A673 (cell line): ENCODE measurements around the gene CCDC83. TPM values are rescaled to one million over a fixed set of nuclear protein-coding genes. Genes with fewer than 3 reads are reported as not detected.

Experiments used
- BruUV-seq: library from RNA; stranded (reverse); fragments of 400-500 nt; replicated peaks from 2 replicates; lab custom pipeline; 2021; lab: Mats Ljungman, UMichigan
- CTCF ChIA-PET: fragments of 300-600 bp; sonication (Branson Sonifier 250); formaldehyde crosslinking; loops from one replicate; lab custom pipeline; 2022; ENCODE audit warnings: antibody characterized with exemption; lab: Charles Lee
- POLR2A ChIA-PET: fragments of 300-600 bp; sonication (Branson Sonifier 250); formaldehyde crosslinking; loops from one replicate; lab custom pipeline; 2022; ENCODE audit warnings: antibody characterized with exemption; ENCODE audit not compliant: low non-redundant PET; lab: Charles Lee
- DNase-seq: peaks from one replicate; pipeline ENCODE4 v3.0.0-alpha.2; 2015; ENCODE audit warnings: low spot score
- H3K27ac ChIP-seq: fragments of 200-600 bp; sonication (generic); 2 replicates; pipeline ENCODE4 v1.5.1; 2016; ENCODE audit warnings: mixed run types, low read depth, mild to moderate bottlenecking, mixed read lengths, antibody characterized with exemption, low read length; ENCODE audit not compliant: poor library complexity, severe bottlenecking
- H3K27me3 ChIP-seq: fragments of 200-600 bp; sonication (generic); replicated peaks from 2 replicates; pipeline ENCODE4 v1.6.1; 2017; ENCODE audit warnings: mixed run types, low read depth, mild to moderate bottlenecking, mixed read lengths, antibody characterized with exemption, low read length; ENCODE audit not compliant: insufficient read depth, poor library complexity
- H3K36me3 ChIP-seq: fragments of 200-600 bp; sonication (generic); 2 replicates; pipeline ENCODE4 v1.6.1; 2016; ENCODE audit warnings: mixed run types, mild to moderate bottlenecking, mixed read lengths, antibody characterized with exemption, low read length; ENCODE audit not compliant: insufficient read depth, poor library complexity, severe bottlenecking
- H3K4me1 ChIP-seq: fragments of 200-600 bp; sonication (generic); 2 replicates; pipeline ENCODE4 v1.6.1; 2017; ENCODE audit warnings: mixed run types, mild to moderate bottlenecking, mixed read lengths, antibody characterized with exemption, low read length; ENCODE audit not compliant: insufficient read depth, poor library complexity, severe bottlenecking
- H3K4me3 ChIP-seq: fragments of 200-600 bp; sonication (generic); 2 replicates; pipeline ENCODE4 v1.5.1; 2016; ENCODE audit warnings: low read depth, mixed run types, mild to moderate bottlenecking, mixed read lengths, low read length; ENCODE audit not compliant: poor library complexity, severe bottlenecking
- H3K9me3 ChIP-seq: fragments of 200-600 bp; sonication (generic); 2 replicates; pipeline ENCODE4 v1.6.1; 2016; ENCODE audit warnings: mixed run types, low read depth, mild to moderate bottlenecking, mixed read lengths, antibody characterized with exemption, low read length; ENCODE audit not compliant: poor library complexity, severe bottlenecking
- CTCF ChIP-seq: fragments of 300-800, 200-600 bp; sonication (generic); conservative IDR thresholded peaks from 2 replicates; pipeline ENCODE4 v1.5.1; 2017; ENCODE audit warnings: low read depth, mild to moderate bottlenecking, antibody characterized with exemption, low read length, moderate library complexity, mixed read lengths
- EZH2 ChIP-seq: fragments of 200-600 bp; sonication (generic); IDR thresholded peaks from 2 replicates; pipeline ENCODE4 v1.6.1; 2017; ENCODE audit warnings: borderline replicate concordance, low read depth, mild to moderate bottlenecking, mixed read lengths, antibody characterized with exemption, low read length; ENCODE audit not compliant: poor library complexity, severe bottlenecking
- intact Hi-C: fragments of 100-400 bp; cut with micrococcal nuclease; formaldehyde crosslinking; loops from one replicate; pipeline ENCODE4 v1.10.0; 2022; ENCODE audit not compliant: unreplicated experiment
- total RNA-seq: library from RNA; stranded (reverse); gene quantifications from 2 replicates; pipeline ENCODE4 v1.2.3, GENCODE V29; 2021

The CCDC83 gene
- total RNA-seq, 1 experiment from 2014 or later, result not detected

GRCh38 chr11:85806876-85807275, 48.3 kb upstream of the CCDC83 start:
- POLR2A ChIA-PET, result no interaction called here
- H3K36me3 ChIP-seq, result no peaks in the 10 kb centered on the region
- CTCF ChIA-PET, result no interaction called here
- no peak overlapping the region for H3K4me3 ChIP-seq
- H3K4me1 ChIP-seq, result no peaks in the 10 kb centered on the region
- no peak for DNase-seq
- H3K27me3 ChIP-seq, result peaks cover 23% of the 10 kb centered on the region
- TF ChIP-seq CTCF (no peak), EZH2 (no peak)
- no peak overlapping the region for H3K27ac ChIP-seq
- H3K9me3 ChIP-seq, result no peaks in the 10 kb centered on the region
- no TSS peak for BruUV-seq
- intact Hi-C loops, result no loop called here

GRCh38 chr11:85809191-85809590, 46.0 kb upstream of the CCDC83 start:
- TF ChIP-seq EZH2, result no peak
- TF ChIP-seq CTCF, result no peak
- H3K27ac ChIP-seq, result no peak overlapping the region
- no peaks in the 10 kb centered on the region for H3K9me3 ChIP-seq
- intact Hi-C loops, result no loop called here
- DNase-seq, result no peak
- POLR2A ChIA-PET, result interaction anchor here (0.6 kb wide), 1 partner anchor 181 kb away, joined by 3 read pairs; the partner anchor contains the start of gene TMEM126B
- no peaks in the 10 kb centered on the region for H3K4me1 ChIP-seq
- H3K36me3 ChIP-seq, result no peaks in the 10 kb centered on the region
- peaks cover 20% of the 10 kb centered on the region for H3K27me3 ChIP-seq
- no TSS peak for BruUV-seq
- no peak overlapping the region for H3K4me3 ChIP-seq
- CTCF ChIA-PET, result no interaction called here

- Histone ChIP-seq H3K9me3 (no peaks in the 10 kb centered on the region), H3K4me1 (no peaks in the 10 kb centered on the region), H3K36me3 (no peaks in the 10 kb centered on the region), H3K27ac (no peak overlapping the region), H3K4me3 (no peak overlapping the region), H3K27me3 (peaks cover 20% of the 10 kb centered on the region)
- peak; percentile 22 for DNase-seq
- intact Hi-C loops, result no loop called here
- POLR2A ChIA-PET, result no interaction called here
- CTCF ChIA-PET, result no interaction called here
- BruUV-seq, result no TSS peak
- TF ChIP-seq EZH2 (no peak), CTCF (peak; percentile 38)
Measured at GRCh38 chr11:85809863-85810262, 45.3 kb upstream of the CCDC83 start.
